Endothelial cell of umbilical vein (primary cell): ENCODE data around the gene CHST7. TPM values are rescaled to one million over a fixed set of nuclear protein-coding genes. Genes with fewer than 3 reads are reported as not detected.

Experiments used
- BruUV-seq: library from RNA; stranded (reverse); fragments of 400-500 nt; replicated peaks from 2 replicates; lab custom pipeline; 2021; lab: Mats Ljungman, UMichigan
- CTCF ChIA-PET: fragments of 300-600, 350-600 bp; sonication (Branson Sonifier 250); formaldehyde crosslinking; loops from one replicate; lab custom pipeline; 2021; ENCODE audit warnings: antibody characterized with exemption, inconsistent platforms; lab: Charles Lee
- POLR2A ChIA-PET: fragments of 300-600, 350-600 bp; sonication (Branson Sonifier 250); formaldehyde crosslinking; loops from one replicate; lab custom pipeline; 2021; ENCODE audit warnings: antibody characterized with exemption, inconsistent platforms; lab: Charles Lee
- DNase-seq: peaks from one replicate; pipeline ENCODE4 v3.0.0-alpha.2; 2011; ENCODE audit warnings: low read depth, low spot score
- FAIRE-seq: peaks from 2 replicates; lab custom pipeline; 2011; peaks lifted over from hg19 to GRCh38; lab: Jason Lieb, UNC
- H2AFZ ChIP-seq: 2 replicates; pipeline ENCODE4 v1.6.0; 2012; ENCODE audit warnings: low read depth, low read length, control low read depth, inconsistent platforms
- H3K27ac ChIP-seq: 2 replicates; pipeline ENCODE4 v1.5.1; 2011; ENCODE audit warnings: low read depth, mild to moderate bottlenecking, control low read depth, low read length, moderate library complexity; ENCODE audit not compliant: insufficient read depth
- H3K27me3 ChIP-seq, 2 experiments: 2 replicates each; pipeline versions ENCODE4 v1.6.0 to v1.6.1; 2011; ENCODE audit warnings: low read length in 2 of 2, mixed read lengths in 1 of 2; ENCODE audit not compliant: control insufficient read depth in 2 of 2, insufficient read depth in 2 of 2
- H3K36me3 ChIP-seq, 2 experiments: 2 replicates in 1 of 2; 3 replicates in 1 of 2; pipeline ENCODE4 v1.5.1; 2011; ENCODE audit warnings: low read length in 2 of 2, mild to moderate bottlenecking in 1 of 2, moderate library complexity in 1 of 2; ENCODE audit not compliant: control insufficient read depth in 2 of 2, insufficient read depth in 2 of 2; ENCODE audit errors: extremely low read depth in 1 of 2
- H3K4me1 ChIP-seq: 3 replicates; pipeline ENCODE4 v1.5.1; 2011; ENCODE audit warnings: mild to moderate bottlenecking, low read length; ENCODE audit not compliant: control insufficient read depth, insufficient read depth; ENCODE audit errors: extremely low read depth
- H3K4me2 ChIP-seq: 2 replicates; pipeline ENCODE4 v1.6.1; 2011; ENCODE audit warnings: low read length, control low read depth, mixed read lengths; ENCODE audit not compliant: insufficient read depth
- H3K4me3 ChIP-seq, 3 experiments: fragments of 200-600 bp in 1 of 3; sonication (generic), shearing (Covaris generic) in 1 of 3; replicated peaks in 1 of 3; 2 replicates each; pipeline ENCODE4 v1.5.1; 2011 to 2016; ENCODE audit warnings: control low read depth in 3 of 3, low read length in 3 of 3, mild to moderate bottlenecking in 2 of 3, inconsistent platforms in 1 of 3, low read depth in 1 of 3, moderate library complexity in 1 of 3; ENCODE audit not compliant: insufficient read depth in 1 of 3
- H3K79me2 ChIP-seq: 2 replicates; pipeline ENCODE4 v1.6.0; 2012; ENCODE audit warnings: low read length, inconsistent platforms; ENCODE audit not compliant: control insufficient read depth, insufficient read depth
- H3K9ac ChIP-seq: replicated peaks from 2 replicates; pipeline ENCODE3; 2011; ENCODE audit warnings: low read length, control low read depth; ENCODE audit not compliant: insufficient read depth; ENCODE audit errors: extremely low read depth
- H3K9me1 ChIP-seq: replicated peaks from 3 replicates; pipeline ENCODE4 v1.6.0; 2011; ENCODE audit warnings: mild to moderate bottlenecking, low read length; ENCODE audit not compliant: control insufficient read depth, insufficient read depth; ENCODE audit errors: extremely low read depth
- H3K9me3 ChIP-seq: replicated peaks from 2 replicates; pipeline ENCODE4 v1.5.1; 2012; ENCODE audit warnings: low read length, inconsistent platforms; ENCODE audit not compliant: control insufficient read depth, insufficient read depth
- H4K20me1 ChIP-seq: replicated peaks from 2 replicates; pipeline ENCODE3; 2011; ENCODE audit warnings: mild to moderate bottlenecking, low read length; ENCODE audit not compliant: control insufficient read depth, insufficient read depth; ENCODE audit errors: extremely low read depth
- CTCF ChIP-seq, 2 donors: IDR thresholded peaks; 1 replicate in 1 of 2; 2 replicates in 1 of 2; pipeline ENCODE4 v1.5.1; 2011; ENCODE audit warnings: low read length in 2 of 2, mild to moderate bottlenecking in 2 of 2, moderate library complexity in 2 of 2, control low read depth in 1 of 2, inconsistent platforms in 1 of 2, low read depth in 1 of 2; ENCODE audit not compliant: insufficient read depth in 1 of 2; ENCODE audit errors: extremely low read depth in 1 of 2
- EZH2 ChIP-seq: IDR thresholded peaks from 2 replicates; pipeline ENCODE4 v1.6.1; 2012; ENCODE audit warnings: borderline replicate concordance, low read depth, mild to moderate bottlenecking, moderate library complexity, low read length, inconsistent platforms; ENCODE audit not compliant: severe bottlenecking
- FOS ChIP-seq: IDR thresholded peaks from 2 replicates; pipeline ENCODE4 v1.6.1; 2011; ENCODE audit warnings: mild to moderate bottlenecking, low read length, moderate library complexity, borderline replicate concordance; ENCODE audit not compliant: insufficient read depth
- GATA2 ChIP-seq: IDR thresholded peaks from 2 replicates; pipeline ENCODE4 v1.7.0; 2011; ENCODE audit warnings: low read depth, mild to moderate bottlenecking, moderate library complexity, mixed read lengths, low read length; ENCODE audit not compliant: insufficient read length, insufficient read depth
- JUN ChIP-seq: IDR thresholded peaks from 2 replicates; pipeline ENCODE4 v1.6.1; 2011; ENCODE audit warnings: borderline replicate concordance, low read depth; ENCODE audit not compliant: insufficient read length, insufficient read depth
- MYC ChIP-seq: IDR thresholded peaks from one replicate; pipeline ENCODE4 v1.6.1; 2011; ENCODE audit warnings: mild to moderate bottlenecking, low read depth, low read length
- POLR2A ChIP-seq: IDR thresholded peaks from 2 replicates; pipeline ENCODE4 v1.6.1; 2012; ENCODE audit warnings: low read depth, mild to moderate bottlenecking, control low read depth, low read length
- POLR2AphosphoS5 ChIP-seq: IDR thresholded peaks from 2 replicates; pipeline ENCODE4 v1.6.1; 2012; ENCODE audit warnings: low read depth, mild to moderate bottlenecking, control low read depth, low read length, moderate library complexity; ENCODE audit not compliant: insufficient read depth
- dilution Hi-C: fragments of 300-500 bp; cut with MboI; formaldehyde crosslinking; loops from one replicate; pipeline ENCODE4 v1.15.0; 2019; ENCODE audit warnings: low sequenced_read_pairs; ENCODE audit not compliant: extremely low pct_ligation_motif_present
- intact Hi-C: fragments of 100-400 bp; cut with micrococcal nuclease; formaldehyde crosslinking; loops from one replicate; pipeline ENCODE4 v1.10.0; 2022
- polyA plus RNA-seq, 4 experiments: library from polyadenylated mRNA; depleted of rRNA in 3 of 4; stranded (reverse) in 3 of 4; unstranded in 1 of 4; fragments of >200 nt; gene quantifications; 2 replicates each; pipeline versions ENCODE4 v1.2.1 to v1.2.3, GENCODE V29; 2011 to 2012; ENCODE audit warnings: missing spikeins in 1 of 4
- total RNA-seq: library from RNA; stranded (reverse); gene quantifications from 2 replicates; pipeline ENCODE4 v1.2.3, GENCODE V29; 2021
- TF ChIP-seq, protein P1 (sequence below): IDR thresholded peaks from 2 replicates; pipeline ENCODE4 v1.6.1; 2011; ENCODE audit not compliant: insufficient read depth, insufficient read length

The CHST7 gene
- total and polyA plus RNA-seq, 2 donors (not counting 3 experiments of a cell fraction or from before 2014, with no cell fraction given): 4.5 to 11.2 TPM

DNA sequence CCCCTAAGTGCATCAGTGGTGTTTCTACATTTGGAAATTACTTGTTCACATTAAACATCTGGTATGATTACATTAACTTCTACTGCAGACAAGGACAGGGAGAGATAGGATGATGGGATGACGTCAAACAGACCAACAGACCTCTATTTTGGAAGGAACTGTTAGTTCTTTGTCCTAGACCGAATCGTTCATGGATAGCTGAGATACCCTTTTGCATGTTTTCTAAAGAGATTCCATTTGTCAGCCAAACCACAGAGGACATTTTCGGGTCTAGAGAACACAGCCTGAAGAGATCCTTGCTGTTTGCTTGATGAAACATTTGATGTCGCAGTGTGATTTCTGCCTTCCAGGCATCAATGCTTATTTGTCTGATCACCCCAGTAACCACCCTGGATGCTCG lies 27.7 kb downstream of the CHST7 start:
- H4K20me1 ChIP-seq: no peaks in the 10 kb centered on the region
- H3K9me1 ChIP-seq: no peaks in the 10 kb centered on the region
- H3K36me3 ChIP-seq: no peaks in the 10 kb centered on the region
- H3K4me3 ChIP-seq: no peak overlapping the region
- dilution Hi-C loops: no loop called here
- POLR2A ChIA-PET: no interaction called here
- H3K27me3 ChIP-seq: no peaks in the 10 kb centered on the region
- TF ChIP-seq, protein P1, sequence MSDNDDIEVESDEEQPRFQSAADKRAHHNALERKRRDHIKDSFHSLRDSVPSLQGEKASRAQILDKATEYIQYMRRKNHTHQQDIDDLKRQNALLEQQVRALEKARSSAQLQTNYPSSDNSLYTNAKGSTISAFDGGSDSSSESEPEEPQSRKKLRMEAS: no peak
- no peak for TF ChIP-seq POLR2A
- TF ChIP-seq EZH2: no peak
- TF ChIP-seq MYC: no peak
- TF ChIP-seq GATA2: no peak
- TF ChIP-seq JUN: no peak
- no peak for TF ChIP-seq FOS
- TF ChIP-seq POLR2AphosphoS5: no peak
- no peak for TF ChIP-seq CTCF (IDR thresholded peaks at IDR 0.05; ENCODE audit: extremely low read depth in 1 of 2, insufficient read depth in 1 of 2, low read depth in 1 of 2, low read length in 2 of 2)
- H3K27ac ChIP-seq: no peak overlapping the region
- H3K9ac ChIP-seq: no peak overlapping the region
- intact Hi-C loops: no loop called here
- H3K4me1 ChIP-seq: peaks cover 6% of the 10 kb centered on the region
- FAIRE-seq (no peak), DNase-seq (no peak)
- CTCF ChIA-PET: interaction anchor here (1.4 kb wide), 1 partner anchor 46 kb away, joined by 4 read pairs; no protein-coding TSS in a partner anchor
- H3K9me3 ChIP-seq: no peaks in the 10 kb centered on the region
- no peak overlapping the region for H3K4me2 ChIP-seq
- H2AFZ ChIP-seq: no peak overlapping the region
- BruUV-seq: no TSS peak
- H3K79me2 ChIP-seq: no peaks in the 10 kb centered on the region
